Activated CD8-positive, alpha-beta memory T cell treated with anti-CD3 and anti-CD28 coated beads for 1 hour (primary cell): Measurements from ENCODE around the gene CCDC57.
"Not testable (repeated sequence)": the region's sequence is repeated elsewhere in the genome, so short reads cannot be mapped to it uniquely, and the experiment has no call there.

ENCODE experiments used
- DNase-seq, 2 donors: peaks; one replicate each; pipeline ENCODE4 v3.0.0-alpha.2; 2020; ENCODE audit warnings: low read depth in 1 of 2; ENCODE audit errors: extremely low read depth in 1 of 2

CCDC57 gene

GRCh38 chr17:82212331-82213250 lies at the start of gene CCDC57:
CCDC57 (minus strand) TSS chr17:82212842; CDS start chr17:82201944, 10,898 bp downstream.
- DNase-seq = peak in 1 of 2 donors; percentile 59

GRCh38 chr17:82262344-82262743 lies 49.7 kb upstream of the CCDC57 start:
- no peak for DNase-seq

- not testable (repeated sequence) for DNase-seq
Observed at GRCh38 chr17:82259972-82260961, 47.6 kb upstream of the CCDC57 start.

GRCh38 chr17:82258555-82258954 lies 45.9 kb upstream of the CCDC57 start:
- no peak for DNase-seq

GRCh38 chr17:82257473-82257872 lies 44.8 kb upstream of the CCDC57 start:
- peak; percentile 57 to 59 for DNase-seq

GRCh38 chr17:82256242-82256885 lies 43.7 kb upstream of the CCDC57 start:
- no peak for DNase-seq

- no peak for DNase-seq
Observed at GRCh38 chr17:82255402-82255972, 42.8 kb upstream of the CCDC57 start.

GRCh38 chr17:82254746-82255145 lies 42.1 kb upstream of the CCDC57 start:
- DNase-seq = not testable (repeated sequence)

GRCh38 chr17:82254096-82254495 lies 41.5 kb upstream of the CCDC57 start:
- DNase-seq = not testable (repeated sequence)

- DNase-seq = no peak
Observed at GRCh38 chr17:82253179-82253544, 40.5 kb upstream of the CCDC57 start.

GRCh38 chr17:82252511-82253178 lies 40.0 kb upstream of the CCDC57 start:
- DNase-seq = no peak

- DNase-seq = no peak
Observed at GRCh38 chr17:82250868-82251500, 38.3 kb upstream of the CCDC57 start.

- DNase-seq = no peak
Observed at GRCh38 chr17:82249896-82250581, 37.4 kb upstream of the CCDC57 start.

- DNase-seq = no peak
Observed at GRCh38 chr17:82248815-82249674, 36.4 kb upstream of the CCDC57 start.

- no peak for DNase-seq
Observed at GRCh38 chr17:82247856-82248671, 35.4 kb upstream of the CCDC57 start.

GRCh38 chr17:82247182-82247823 lies 34.7 kb upstream of the CCDC57 start:
- no peak for DNase-seq
